Measurements from ENCODE around the gene AR.

The AR gene

GRCh38 chrX:67523002-67523681 lies 20.7 kb upstream of the AR start:
- H3K4me3 ChIP-seq (ENCODE audit: low read depth, low read length): no peak overlapping the region
- TF ChIP-seq CTCF (IDR thresholded peaks at IDR 0.05; ENCODE audit: insufficient read depth, low read length, missing control alignments): no peak
- ChIA-PET CTCF (no interaction called here), POLR2A (no interaction called here)
- no peak for DNase-seq (ENCODE audit: low read depth, low spot score)

GRCh38 chrX:67523932-67524331 lies 19.9 kb upstream of the AR start:
- POLR2A ChIA-PET: no interaction called here
- DNase-seq (ENCODE audit: low read depth, low spot score): no peak
- no peak overlapping the region for H3K4me3 ChIP-seq (ENCODE audit: low read depth, low read length)
- CTCF ChIA-PET: no interaction called here
- no peak for TF ChIP-seq CTCF (IDR thresholded peaks at IDR 0.05; ENCODE audit: insufficient read depth, low read length, missing control alignments)

- no peak overlapping the region for H3K4me3 ChIP-seq (ENCODE audit: low read depth, low read length)
- TF ChIP-seq CTCF (IDR thresholded peaks at IDR 0.05; ENCODE audit: insufficient read depth, low read length, missing control alignments): no peak
- ChIA-PET CTCF (no interaction called here), POLR2A (no interaction called here)
- no peak for DNase-seq (ENCODE audit: low read depth, low spot score)
Measured at GRCh38 chrX:67524428-67524827, 19.4 kb upstream of the AR start.

GRCh38 chrX:67524950-67525691 lies 18.7 kb upstream of the AR start:
- H3K4me3 ChIP-seq (ENCODE audit: low read depth, low read length): no peak overlapping the region
- CTCF ChIA-PET: no interaction called here
- POLR2A ChIA-PET: no interaction called here
- no peak for TF ChIP-seq CTCF (IDR thresholded peaks at IDR 0.05; ENCODE audit: insufficient read depth, low read length, missing control alignments)
- no peak for DNase-seq (ENCODE audit: low read depth, low spot score)

GRCh38 chrX:67536564-67536963 lies 7.3 kb upstream of the AR start:
- CTCF ChIA-PET: no interaction called here
- POLR2A ChIA-PET: no interaction called here
- TF ChIP-seq CTCF (IDR thresholded peaks at IDR 0.05; ENCODE audit: insufficient read depth, low read length, missing control alignments): no peak
- DNase-seq (ENCODE audit: low read depth, low spot score): no peak
- no peak overlapping the region for H3K4me3 ChIP-seq (ENCODE audit: low read depth, low read length)

- CTCF ChIA-PET: no interaction called here
- DNase-seq (ENCODE audit: low read depth, low spot score): no peak
- no peak overlapping the region for H3K4me3 ChIP-seq (ENCODE audit: low read depth, low read length)
- POLR2A ChIA-PET: no interaction called here
- TF ChIP-seq CTCF (IDR thresholded peaks at IDR 0.05; ENCODE audit: insufficient read depth, low read length, missing control alignments): no peak
Measured at GRCh38 chrX:67538383-67538782, 5.4 kb upstream of the AR start.
